GM12878 (cell line): ENCODE results near the gene SLC47A2. TPM values are rescaled to one million over a fixed set of nuclear protein-coding genes. Genes with fewer than 3 reads are reported as not detected.

ENCODE experiments used
- IRF4 ChIP-seq: IDR thresholded peaks from 2 replicates; pipeline ENCODE4 v1.6.1; 2011; ENCODE audit warnings: low read depth, low read length
- KLF5 ChIP-seq: fragments of 450-650 bp; IDR thresholded peaks from 2 replicates; pipeline ENCODE4 v1.6.1; 2014; ENCODE audit warnings: mild to moderate bottlenecking; ENCODE audit not compliant: partially characterized antibody
- polyA plus RNA-seq, 11 experiments: library from polyadenylated mRNA; depleted of rRNA in 4 of 11; unstranded in 6 of 11; stranded (reverse) in 5 of 11; fragments of >200 nt; fragmentation: Nextera tagmentation in 4 of 11; fragmentation: Illumina TruSeq in 1 of 11; extraction: Ambion mirVana in 4 of 11; extraction: Trizol in 1 of 11; gene quantifications; 1 replicate in 1 of 11; 2 replicates in 10 of 11; pipeline versions ENCODE4 v1.2.1 to v1.2.3, GENCODE V29; 2011 to 2016; ENCODE audit warnings: inconsistent platforms in 2 of 11, missing spikeins in 2 of 11, low read depth in 1 of 11
- total RNA-seq, 4 experiments: library from RNA; depleted of rRNA in 3 of 4; stranded (reverse); fragments of >200 nt in 3 of 4; fragmentation: Illumina TruSeq in 1 of 4; extraction: Trizol in 1 of 4; gene quantifications; 2 replicates each; pipeline versions ENCODE4 v1.2.1 to v1.2.3, GENCODE V29; 2013 to 2021
- TF ChIP-seq, protein P1 (sequence below): IDR thresholded peaks from 2 replicates; pipeline ENCODE4 v1.6.1; 2012; ENCODE audit warnings: improper control_type of control experiment, low read depth, low read length; ENCODE audit not compliant: insufficient replicate concordance
- TF ChIP-seq, protein P2 (sequence below): fragments of 450-650 bp; formaldehyde crosslinking; IDR thresholded peaks from 2 replicates; pipeline ENCODE4 v1.4.0; 2022; ENCODE audit warnings: mild to moderate bottlenecking, moderate library complexity
- TF ChIP-seq, protein P3 (sequence below): IDR thresholded peaks from 2 replicates; pipeline ENCODE4 v1.6.1; 2011; ENCODE audit warnings: low read depth, mild to moderate bottlenecking, low read length, moderate library complexity, borderline replicate concordance; ENCODE audit errors: extremely low read depth
- TF ChIP-seq, protein P4 (sequence below), 3 experiments: IDR thresholded peaks in 2 of 3; conservative IDR thresholded peaks in 1 of 3; 2 replicates each; pipeline ENCODE4 v1.5.1; 2011; ENCODE audit warnings: low read depth in 3 of 3, low read length in 3 of 3, mild to moderate bottlenecking in 3 of 3, control low read depth in 2 of 3, moderate library complexity in 2 of 3, inconsistent platforms in 1 of 3, mixed read lengths in 1 of 3; ENCODE audit not compliant: control insufficient read depth in 2 of 3, insufficient read depth in 1 of 3; ENCODE audit errors: extremely low read depth in 1 of 3

The SLC47A2 gene
- total and polyA plus RNA-seq, 10 of the 15 experiments (the other 5 are each of a cell fraction or from before 2014, with no cell fraction given) = not detected

DNA sequence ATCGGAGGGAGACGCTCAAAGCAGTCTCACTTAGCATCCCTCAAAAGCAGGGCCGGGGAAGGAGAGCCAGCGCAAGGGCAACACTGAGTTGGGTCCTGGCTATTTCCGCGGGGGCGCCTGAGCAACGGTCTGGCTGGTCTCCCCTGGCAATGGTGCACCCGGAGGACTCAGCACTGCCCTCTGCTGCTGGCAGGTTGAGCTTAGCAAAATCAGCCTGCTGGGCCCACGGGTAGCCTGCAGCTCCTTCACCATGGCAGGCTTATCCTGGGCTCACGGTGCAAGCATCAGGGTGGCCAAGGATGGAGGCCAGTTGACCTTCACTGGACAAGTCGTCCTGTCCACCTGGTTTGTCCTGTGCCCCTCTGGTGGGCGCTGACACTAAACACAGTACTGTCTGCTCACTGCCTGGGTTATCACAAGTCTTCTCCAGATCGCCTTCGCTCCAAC is 46.2 kb upstream of the SLC47A2 start (continued):
- TF ChIP-seq, protein P1, sequence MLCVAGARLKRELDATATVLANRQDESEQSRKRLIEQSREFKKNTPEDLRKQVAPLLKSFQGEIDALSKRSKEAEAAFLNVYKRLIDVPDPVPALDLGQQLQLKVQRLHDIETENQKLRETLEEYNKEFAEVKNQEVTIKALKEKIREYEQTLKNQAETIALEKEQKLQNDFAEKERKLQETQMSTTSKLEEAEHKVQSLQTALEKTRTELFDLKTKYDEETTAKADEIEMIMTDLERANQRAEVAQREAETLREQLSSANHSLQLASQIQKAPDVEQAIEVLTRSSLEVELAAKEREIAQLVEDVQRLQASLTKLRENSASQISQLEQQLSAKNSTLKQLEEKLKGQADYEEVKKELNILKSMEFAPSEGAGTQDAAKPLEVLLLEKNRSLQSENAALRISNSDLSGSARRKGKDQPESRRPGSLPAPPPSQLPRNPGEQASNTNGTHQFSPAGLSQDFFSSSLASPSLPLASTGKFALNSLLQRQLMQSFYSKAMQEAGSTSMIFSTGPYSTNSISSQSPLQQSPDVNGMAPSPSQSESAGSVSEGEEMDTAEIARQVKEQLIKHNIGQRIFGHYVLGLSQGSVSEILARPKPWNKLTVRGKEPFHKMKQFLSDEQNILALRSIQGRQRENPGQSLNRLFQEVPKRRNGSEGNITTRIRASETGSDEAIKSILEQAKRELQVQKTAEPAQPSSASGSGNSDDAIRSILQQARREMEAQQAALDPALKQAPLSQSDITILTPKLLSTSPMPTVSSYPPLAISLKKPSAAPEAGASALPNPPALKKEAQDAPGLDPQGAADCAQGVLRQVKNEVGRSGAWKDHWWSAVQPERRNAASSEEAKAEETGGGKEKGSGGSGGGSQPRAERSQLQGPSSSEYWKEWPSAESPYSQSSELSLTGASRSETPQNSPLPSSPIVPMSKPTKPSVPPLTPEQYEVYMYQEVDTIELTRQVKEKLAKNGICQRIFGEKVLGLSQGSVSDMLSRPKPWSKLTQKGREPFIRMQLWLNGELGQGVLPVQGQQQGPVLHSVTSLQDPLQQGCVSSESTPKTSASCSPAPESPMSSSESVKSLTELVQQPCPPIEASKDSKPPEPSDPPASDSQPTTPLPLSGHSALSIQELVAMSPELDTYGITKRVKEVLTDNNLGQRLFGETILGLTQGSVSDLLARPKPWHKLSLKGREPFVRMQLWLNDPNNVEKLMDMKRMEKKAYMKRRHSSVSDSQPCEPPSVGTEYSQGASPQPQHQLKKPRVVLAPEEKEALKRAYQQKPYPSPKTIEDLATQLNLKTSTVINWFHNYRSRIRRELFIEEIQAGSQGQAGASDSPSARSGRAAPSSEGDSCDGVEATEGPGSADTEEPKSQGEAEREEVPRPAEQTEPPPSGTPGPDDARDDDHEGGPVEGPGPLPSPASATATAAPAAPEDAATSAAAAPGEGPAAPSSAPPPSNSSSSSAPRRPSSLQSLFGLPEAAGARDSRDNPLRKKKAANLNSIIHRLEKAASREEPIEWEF = no peak
- TF ChIP-seq, protein P2, sequence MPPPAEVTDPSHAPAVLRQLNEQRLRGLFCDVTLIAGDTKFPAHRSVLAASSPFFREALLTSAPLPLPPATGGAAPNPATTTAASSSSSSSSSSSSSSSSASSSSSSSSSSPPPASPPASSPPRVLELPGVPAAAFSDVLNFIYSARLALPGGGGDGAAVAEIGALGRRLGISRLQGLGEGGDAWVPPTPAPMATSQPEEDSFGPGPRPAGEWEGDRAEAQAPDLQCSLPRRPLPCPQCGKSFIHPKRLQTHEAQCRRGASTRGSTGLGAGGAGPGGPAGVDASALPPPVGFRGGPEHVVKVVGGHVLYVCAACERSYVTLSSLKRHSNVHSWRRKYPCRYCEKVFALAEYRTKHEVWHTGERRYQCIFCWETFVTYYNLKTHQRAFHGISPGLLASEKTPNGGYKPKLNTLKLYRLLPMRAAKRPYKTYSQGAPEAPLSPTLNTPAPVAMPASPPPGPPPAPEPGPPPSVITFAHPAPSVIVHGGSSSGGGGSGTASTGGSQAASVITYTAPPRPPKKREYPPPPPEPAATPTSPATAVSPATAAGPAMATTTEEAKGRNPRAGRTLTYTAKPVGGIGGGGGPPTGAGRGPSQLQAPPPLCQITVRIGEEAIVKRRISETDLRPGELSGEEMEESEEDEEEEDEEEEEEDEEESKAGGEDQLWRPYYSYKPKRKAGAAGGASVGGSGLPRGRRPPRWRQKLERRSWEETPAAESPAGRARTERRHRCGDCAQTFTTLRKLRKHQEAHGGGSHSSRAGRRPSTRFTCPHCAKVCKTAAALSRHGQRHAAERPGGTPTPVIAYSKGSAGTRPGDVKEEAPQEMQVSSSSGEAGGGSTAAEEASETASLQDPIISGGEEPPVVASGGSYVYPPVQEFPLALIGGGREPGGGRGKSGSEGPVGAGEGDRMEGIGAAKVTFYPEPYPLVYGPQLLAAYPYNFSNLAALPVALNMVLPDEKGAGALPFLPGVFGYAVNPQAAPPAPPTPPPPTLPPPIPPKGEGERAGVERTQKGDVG (CRISPR knock-in tag) = no peak
- TF ChIP-seq, protein P3, sequence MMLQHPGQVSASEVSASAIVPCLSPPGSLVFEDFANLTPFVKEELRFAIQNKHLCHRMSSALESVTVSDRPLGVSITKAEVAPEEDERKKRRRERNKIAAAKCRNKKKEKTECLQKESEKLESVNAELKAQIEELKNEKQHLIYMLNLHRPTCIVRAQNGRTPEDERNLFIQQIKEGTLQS = no peak
- TF ChIP-seq, protein P4, sequence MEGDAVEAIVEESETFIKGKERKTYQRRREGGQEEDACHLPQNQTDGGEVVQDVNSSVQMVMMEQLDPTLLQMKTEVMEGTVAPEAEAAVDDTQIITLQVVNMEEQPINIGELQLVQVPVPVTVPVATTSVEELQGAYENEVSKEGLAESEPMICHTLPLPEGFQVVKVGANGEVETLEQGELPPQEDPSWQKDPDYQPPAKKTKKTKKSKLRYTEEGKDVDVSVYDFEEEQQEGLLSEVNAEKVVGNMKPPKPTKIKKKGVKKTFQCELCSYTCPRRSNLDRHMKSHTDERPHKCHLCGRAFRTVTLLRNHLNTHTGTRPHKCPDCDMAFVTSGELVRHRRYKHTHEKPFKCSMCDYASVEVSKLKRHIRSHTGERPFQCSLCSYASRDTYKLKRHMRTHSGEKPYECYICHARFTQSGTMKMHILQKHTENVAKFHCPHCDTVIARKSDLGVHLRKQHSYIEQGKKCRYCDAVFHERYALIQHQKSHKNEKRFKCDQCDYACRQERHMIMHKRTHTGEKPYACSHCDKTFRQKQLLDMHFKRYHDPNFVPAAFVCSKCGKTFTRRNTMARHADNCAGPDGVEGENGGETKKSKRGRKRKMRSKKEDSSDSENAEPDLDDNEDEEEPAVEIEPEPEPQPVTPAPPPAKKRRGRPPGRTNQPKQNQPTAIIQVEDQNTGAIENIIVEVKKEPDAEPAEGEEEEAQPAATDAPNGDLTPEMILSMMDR (IDR thresholded peaks at IDR 0.05 in 2 of 3, conservative IDR thresholded peaks at IDR 0.05 in 1 of 3; ENCODE audit: control insufficient read depth in 2 of 3, extremely low read depth in 1 of 3, insufficient read depth in 1 of 3, low read depth in 3 of 3, low read length in 3 of 3) = peak; percentile 32 to 50 (median 41); a peak in 5 of 6 replicates
- TF ChIP-seq KLF5 (no peak), IRF4 (no peak)
